HG02981 (cell line): Measurements from ENCODE around the gene ERRFI1.
A peak's percentile ranks its signal among the peaks of the same experiment; 100 is the strongest.

Experiments
- ATAC-seq: cut with Tn5 transposase; IDR thresholded peaks from one replicate; pipeline ENCODE4 v1.9.1; 2021; ENCODE audit warnings: mild to moderate bottlenecking, moderate library complexity; ENCODE audit not compliant: unreplicated experiment

ERRFI1 gene

DNA sequence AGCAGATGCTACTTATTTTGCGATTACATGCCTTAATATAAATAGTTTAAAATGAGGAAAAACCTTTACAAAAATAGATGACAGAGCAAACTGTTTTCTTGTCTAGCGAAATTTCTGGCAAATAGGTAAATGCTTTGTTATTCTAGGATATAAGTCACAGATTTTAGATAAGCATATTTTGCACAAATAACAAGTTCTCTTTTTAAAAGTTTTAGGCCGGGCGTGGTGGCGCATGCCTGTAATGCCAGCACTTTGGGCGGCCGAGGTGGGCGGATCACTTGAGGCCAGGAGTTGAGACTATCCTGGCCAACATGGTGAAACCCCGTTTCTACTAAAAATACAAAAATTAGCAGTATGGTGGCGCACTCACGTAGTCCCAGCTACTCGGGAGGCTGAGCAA, 20.3 kb upstream of the ERRFI1 start:
- ATAC-seq: no peak

DNA sequence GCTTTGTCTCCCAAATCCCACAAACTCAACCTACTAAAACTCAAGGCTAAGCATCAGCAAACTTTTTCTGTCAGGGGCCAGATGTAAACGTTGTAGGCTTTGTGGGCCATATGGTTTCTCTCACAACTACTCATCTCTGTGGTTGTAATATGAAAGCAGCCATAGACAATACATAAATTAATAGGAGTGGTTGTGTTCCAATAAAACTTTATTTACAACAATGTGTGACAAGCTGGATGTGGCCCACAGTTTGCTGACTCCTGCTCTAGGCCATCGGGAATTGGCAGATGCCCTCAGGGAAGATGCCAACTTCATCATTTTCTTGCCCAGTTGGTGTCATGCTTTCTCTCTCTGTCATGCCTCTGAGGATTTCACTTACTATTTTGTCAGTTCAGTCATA, 17.5 kb upstream of the ERRFI1 start:
- ATAC-seq: no peak

DNA sequence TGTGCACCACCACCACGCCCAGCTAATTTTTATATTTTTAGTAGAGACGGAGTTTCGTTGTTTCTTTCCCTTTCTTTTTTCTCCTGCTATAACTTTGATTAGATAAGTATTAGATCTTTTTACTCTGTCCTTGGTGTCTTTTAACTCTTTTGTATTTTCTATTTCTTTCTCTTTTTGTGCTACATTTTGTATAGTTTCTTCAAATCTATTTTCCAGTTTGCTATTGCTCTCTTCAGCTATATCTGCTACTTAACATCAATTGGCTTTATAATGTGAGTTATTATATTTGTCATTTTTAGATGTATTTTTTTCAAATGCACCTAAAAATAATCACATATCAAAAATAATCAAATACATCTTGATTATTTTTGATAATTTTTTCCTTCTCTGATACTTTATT, 16.0 kb upstream of the ERRFI1 start:
- ATAC-seq: no peak

DNA sequence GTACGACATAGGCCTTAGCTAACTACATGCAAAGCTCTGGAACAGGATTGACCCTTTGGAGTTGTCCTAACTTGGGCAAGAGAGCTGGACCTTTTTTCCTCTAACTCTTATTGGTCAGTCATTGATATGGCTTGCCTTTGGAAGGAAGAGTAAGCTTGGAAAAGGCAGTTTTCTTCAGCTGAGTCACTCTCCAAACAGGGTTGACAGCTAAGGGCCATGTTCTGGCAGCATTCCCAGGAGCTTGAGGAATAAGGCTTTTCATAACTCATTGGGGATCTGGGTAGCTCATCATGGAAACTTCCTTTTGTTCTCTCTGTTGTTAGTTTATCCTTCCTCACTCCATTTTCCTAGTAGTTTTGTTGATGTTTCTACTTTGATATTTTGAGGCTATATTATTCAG, 14.5 kb upstream of the ERRFI1 start:
- no peak for ATAC-seq

DNA sequence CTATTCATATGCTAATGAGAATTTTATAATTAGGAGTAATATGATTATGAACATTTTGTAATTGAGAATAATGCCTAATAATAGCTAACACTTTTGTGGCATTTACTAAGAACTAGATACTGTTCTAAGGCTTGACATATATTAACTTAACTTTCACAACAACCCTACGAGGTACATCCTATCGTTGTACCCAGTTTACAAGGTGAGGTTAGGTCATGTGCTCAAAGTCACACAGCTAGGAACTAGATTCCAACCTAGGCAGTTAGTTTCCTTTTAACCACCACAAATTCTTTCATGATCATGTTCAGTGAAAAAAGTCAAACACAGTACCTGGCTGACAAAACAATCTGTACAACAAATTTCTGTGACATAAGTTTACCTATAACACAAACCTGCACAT, 13.0 kb upstream of the ERRFI1 start:
- ATAC-seq: no peak

GRCh38 chr1:8035289-8035688, 9.2 kb upstream of the ERRFI1 start:
- no peak for ATAC-seq

DNA sequence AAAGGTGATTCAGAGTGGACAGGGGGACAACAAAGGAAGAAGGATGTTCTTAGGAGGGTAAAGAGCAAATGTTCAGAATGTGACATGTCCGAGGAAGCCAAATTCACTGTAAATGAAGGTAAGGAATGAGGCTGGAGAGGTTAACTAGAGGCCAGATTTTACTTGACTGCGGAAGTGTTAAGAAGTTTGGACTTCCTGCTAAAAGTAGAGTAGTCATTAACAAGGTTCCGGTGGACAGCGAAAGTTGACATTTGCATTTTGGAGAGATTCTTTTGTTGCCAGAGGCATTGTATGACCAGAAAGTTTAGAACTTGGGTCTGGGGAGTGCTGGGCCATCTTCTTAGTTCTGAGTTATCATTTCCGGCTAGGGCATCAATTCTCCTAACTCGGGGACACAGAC, 7.2 kb upstream of the ERRFI1 start:
- no peak for ATAC-seq

DNA sequence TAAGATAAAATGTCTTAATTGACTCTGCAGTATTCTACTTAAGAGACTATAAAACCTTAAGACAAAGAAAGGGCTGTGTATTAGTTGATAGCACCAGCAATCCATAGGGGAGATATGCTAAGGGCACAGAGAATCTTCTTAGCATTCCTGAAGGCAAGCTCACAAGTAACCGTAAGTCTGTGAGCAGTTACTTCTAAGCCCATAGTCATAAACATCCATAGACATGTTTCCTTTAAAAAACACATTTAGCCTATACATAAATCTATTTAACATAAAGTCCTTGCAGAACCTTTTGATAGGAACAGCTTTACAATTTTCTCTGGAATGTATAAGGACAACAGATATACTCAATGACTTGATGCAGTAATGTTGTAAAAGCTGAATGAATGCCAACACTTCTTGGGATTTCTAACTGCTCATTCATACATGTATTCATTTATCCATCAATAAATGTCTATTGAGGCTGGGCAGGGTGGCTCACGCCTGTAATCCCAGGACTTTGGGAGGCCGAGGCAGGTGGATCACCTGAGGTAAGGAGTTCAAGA, 6.3 kb upstream of the ERRFI1 start:
- no peak for ATAC-seq

- no peak for ATAC-seq
Measured at GRCh38 chr1:8031176-8031785, 5.2 kb upstream of the ERRFI1 start.

DNA sequence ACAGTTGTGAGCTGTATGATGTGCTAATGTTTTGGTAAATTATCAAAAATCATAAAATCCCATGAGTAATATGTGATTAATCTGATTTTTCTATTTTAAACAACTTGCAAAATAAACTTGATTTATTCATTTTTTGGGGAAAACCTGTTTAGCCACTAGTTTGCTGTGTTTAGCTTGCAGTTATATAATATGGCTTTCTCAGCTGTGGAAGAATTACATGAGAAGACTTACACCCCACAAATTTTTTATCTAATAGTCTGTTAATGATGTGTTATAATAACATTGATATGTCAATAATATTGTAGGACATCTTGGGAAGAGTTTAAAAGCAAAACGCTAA, 2.4 kb upstream of the ERRFI1 start:
- ATAC-seq: no peak

GRCh38 chr1:8027748-8028570, 1.9 kb upstream of the ERRFI1 start:
- no peak for ATAC-seq

DNA sequence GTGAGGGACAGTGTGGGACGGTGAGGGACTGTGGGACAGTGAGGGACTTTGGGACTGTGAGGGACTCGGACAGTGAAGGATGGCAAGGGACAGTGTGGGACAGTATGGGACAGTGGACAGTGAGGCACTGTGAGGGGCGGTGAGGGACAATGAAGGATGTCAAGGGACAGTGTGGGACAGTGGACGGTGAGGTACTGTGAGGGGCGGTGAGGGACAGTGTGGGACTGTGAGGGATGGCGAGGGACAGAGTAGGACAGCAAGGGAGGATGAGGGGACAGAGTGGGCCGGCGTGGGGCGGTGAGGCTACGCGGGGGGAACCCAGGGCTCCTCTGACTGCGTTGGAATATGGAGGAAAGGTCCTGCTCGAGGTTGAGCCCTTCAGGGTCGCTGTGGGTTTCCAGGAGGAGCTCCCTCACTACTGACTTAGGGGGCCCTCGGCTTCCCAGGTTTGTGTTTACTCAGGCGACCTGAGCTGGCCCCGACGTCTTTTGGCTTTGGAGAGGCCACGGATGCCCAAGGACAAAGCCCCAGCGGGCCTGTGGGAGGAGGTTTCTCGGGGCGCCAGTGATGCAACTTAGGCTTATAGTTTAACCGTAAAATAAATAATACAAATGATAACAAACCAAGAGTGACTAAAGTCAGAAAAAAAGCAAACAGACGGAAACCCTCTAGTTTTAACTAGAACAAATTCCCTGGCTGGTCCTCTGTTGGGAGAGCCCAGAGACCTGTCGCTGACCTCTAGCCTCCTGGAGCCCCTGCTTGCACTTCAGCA, 1.1 kb upstream of the ERRFI1 start:
- no peak for ATAC-seq

GRCh38 chr1:8025671-8026144, 401 bp downstream of the ERRFI1 start:
- ATAC-seq: peak; percentile 17

DNA sequence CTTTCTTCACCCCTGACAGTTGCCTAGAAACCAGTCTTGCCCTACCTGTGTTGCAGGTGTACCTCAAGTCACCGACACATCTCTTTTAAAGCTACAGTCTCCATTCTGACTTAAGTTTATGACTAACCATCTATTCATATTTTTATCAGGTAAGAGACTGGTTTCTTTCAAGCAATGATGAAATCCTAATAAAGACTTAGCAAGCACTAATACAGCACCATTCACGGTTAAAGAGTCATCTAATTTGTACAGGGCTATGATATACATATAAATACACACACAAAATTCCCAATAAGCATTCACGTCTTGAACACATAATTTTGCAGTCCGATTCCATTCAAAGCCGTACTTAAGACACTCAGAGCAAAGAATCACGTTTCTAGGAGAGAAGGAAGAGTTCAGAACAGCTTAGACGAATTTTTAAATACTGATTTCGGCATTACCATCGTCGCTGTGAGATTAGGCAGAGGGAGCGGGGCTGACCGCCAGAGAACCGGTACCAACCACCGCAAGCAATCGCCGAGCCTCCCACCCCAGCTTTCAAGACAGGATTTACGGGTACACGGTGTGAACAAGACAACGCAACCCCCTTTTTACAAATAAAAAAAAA, 943 bp downstream of the ERRFI1 start:
- no peak for ATAC-seq

DNA sequence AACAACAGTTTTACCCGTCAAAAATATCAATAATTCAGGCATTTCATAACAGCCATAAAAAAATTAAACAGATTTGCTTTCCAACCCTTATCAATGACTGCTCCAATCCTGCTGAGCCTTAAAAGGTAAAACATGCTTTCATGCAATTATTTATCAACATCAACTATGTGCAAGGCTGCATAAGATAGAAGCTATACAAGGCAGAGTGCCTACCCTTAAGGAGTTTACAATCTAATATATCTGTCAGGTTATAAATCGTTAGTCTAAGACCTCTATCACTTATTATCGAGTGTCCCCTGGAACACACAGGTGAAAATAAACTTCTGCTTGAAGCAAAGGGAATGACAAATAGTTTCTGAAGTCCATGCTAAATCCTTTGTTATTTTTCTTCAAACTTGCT, 1.8 kb downstream of the ERRFI1 start:
- no peak for ATAC-seq

- no peak for ATAC-seq
Measured at GRCh38 chr1:8023995-8024313, 2.2 kb downstream of the ERRFI1 start.

- no peak for ATAC-seq
Measured at GRCh38 chr1:8023287-8023994, 2.7 kb downstream of the ERRFI1 start.

GRCh38 chr1:8022395-8023286, 3.5 kb downstream of the ERRFI1 start:
- no peak for ATAC-seq

DNA sequence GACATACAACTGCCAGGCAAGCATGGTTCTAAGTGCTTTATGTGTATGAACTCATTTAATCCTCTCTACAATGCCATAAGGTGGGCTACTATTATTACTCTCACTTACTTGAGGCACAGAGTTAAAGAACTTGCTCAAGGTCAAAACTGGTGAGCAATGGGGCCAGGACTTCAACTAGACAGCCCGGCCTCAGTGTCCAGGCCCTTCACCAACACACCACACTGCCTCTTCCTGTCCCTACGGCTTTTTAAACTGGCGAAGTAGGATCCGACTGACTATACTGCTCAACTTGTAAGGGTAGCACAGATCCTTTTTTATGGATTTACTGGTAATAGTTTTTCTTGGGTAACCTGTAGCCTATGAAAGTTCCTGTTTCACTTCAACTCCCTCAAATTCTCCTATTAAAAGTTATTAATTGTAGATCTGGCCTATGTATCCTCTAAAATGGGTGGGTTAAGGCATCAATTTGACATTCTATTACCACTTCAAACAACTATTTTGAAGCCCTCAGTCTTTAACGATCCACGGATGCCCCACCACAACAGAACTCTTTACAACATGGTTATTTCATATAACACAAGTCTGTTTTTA, 4.3 kb downstream of the ERRFI1 start:
- ATAC-seq: no peak
